Kidney (tissue), 14 donors: ENCODE measurements around the gene CYTH1. TPM values are rescaled to one million over a fixed set of nuclear protein-coding genes. Genes with fewer than 3 reads are reported as not detected.
A peak's percentile ranks its signal among the peaks of the same experiment; 100 is the strongest.

Experiments
- DNase-seq, 5 donors: peaks; one replicate each; pipeline ENCODE4 v3.0.0-alpha.2; 2013 to 2020
- FAIRE-seq: peaks from 2 replicates; lab custom pipeline; 2012; peaks lifted over from hg19 to GRCh38; lab: Jason Lieb, UNC
- H3K27ac ChIP-seq, 2 donors: one replicate each; pipeline ENCODE4 v1.7.0; 2013; ENCODE audit warnings: low read depth in 2 of 2, low read length in 2 of 2, inconsistent platforms in 1 of 2
- H3K27me3 ChIP-seq: one replicate; pipeline ENCODE4 v1.7.1; 2013; ENCODE audit warnings: low read length, inconsistent platforms; ENCODE audit not compliant: control insufficient read depth, insufficient read depth
- H3K36me3 ChIP-seq, 3 donors: one replicate each; pipeline versions ENCODE4 v1.7.0 to v1.7.1; 2013; ENCODE audit warnings: low read length in 3 of 3, control low read depth in 1 of 3, inconsistent platforms in 1 of 3; ENCODE audit not compliant: insufficient read depth in 3 of 3, control insufficient read depth in 2 of 3
- H3K4me1 ChIP-seq, 3 donors: one replicate each; pipeline versions ENCODE4 v1.7.0 to v1.7.1; 2013; ENCODE audit warnings: low read length in 3 of 3, inconsistent platforms in 1 of 3, low read depth in 1 of 3; ENCODE audit not compliant: control insufficient read depth in 2 of 3, insufficient read depth in 2 of 3
- H3K4me3 ChIP-seq, 3 donors: one replicate each; pipeline versions ENCODE4 v1.7.0 to v1.8.1; 2013; ENCODE audit warnings: low read length in 3 of 3, control low read depth in 1 of 3, inconsistent platforms in 1 of 3
- H3K9ac ChIP-seq, 3 donors: one replicate each; pipeline versions ENCODE4 v1.7.0 to v1.7.1; 2013; ENCODE audit warnings: low read length in 3 of 3, control low read depth in 1 of 3, inconsistent platforms in 1 of 3
- H3K9me3 ChIP-seq, 3 donors: one replicate each; pipeline versions ENCODE4 v1.7.0 to v1.7.1; 2013; ENCODE audit warnings: low read length in 3 of 3, control low read depth in 1 of 3, inconsistent platforms in 1 of 3; ENCODE audit not compliant: control insufficient read depth in 2 of 3, insufficient read depth in 1 of 3
- CTCF ChIP-seq: IDR thresholded peaks from 3 replicates; pipeline ENCODE4 v1.5.1; 2012; ENCODE audit warnings: mild to moderate bottlenecking, moderate library complexity, borderline replicate concordance; ENCODE audit not compliant: insufficient read depth; ENCODE audit errors: extremely low read depth
- intact Hi-C: fragments of 100-400 bp; cut with DNase I; formaldehyde crosslinking; loops from one replicate; pipeline ENCODE4 v1.11.1; 2022
- polyA plus RNA-seq: library from polyadenylated mRNA; stranded (reverse); fragments of 350-450 nt; fragmentation: Illumina TruSeq; extraction: RNeasy Lipid Tissue Mini Kit (QIAGEN cat#74804); gene quantifications from one replicate; pipeline ENCODE4 v1.2.3, GENCODE V29; 2014; ENCODE audit warnings: low read depth, low replicate concordance; ENCODE audit not compliant: insufficient read depth
- total RNA-seq: library from RNA; stranded (reverse); fragmentation: NEBNext Ultra II Directional; extraction: Animal tissue kit (Norgen Biotek cat#: 25700); gene quantifications from one replicate; pipeline ENCODE4 v1.2.1, GENCODE V29; 2021
- donor health status: control.
- donor health status: control.
- donor health status: control.
- donor health status: control.
- donor health status: control.
- donor health status: DM: yes; HTN: yes; CAD: no.
- donor health status: Normal renal cell carcinoma (clear cell type).

The CYTH1 gene
- total and polyA plus RNA-seq, 2 donors from 2014 or later: 25.3 to 59.7 TPM

DNA sequence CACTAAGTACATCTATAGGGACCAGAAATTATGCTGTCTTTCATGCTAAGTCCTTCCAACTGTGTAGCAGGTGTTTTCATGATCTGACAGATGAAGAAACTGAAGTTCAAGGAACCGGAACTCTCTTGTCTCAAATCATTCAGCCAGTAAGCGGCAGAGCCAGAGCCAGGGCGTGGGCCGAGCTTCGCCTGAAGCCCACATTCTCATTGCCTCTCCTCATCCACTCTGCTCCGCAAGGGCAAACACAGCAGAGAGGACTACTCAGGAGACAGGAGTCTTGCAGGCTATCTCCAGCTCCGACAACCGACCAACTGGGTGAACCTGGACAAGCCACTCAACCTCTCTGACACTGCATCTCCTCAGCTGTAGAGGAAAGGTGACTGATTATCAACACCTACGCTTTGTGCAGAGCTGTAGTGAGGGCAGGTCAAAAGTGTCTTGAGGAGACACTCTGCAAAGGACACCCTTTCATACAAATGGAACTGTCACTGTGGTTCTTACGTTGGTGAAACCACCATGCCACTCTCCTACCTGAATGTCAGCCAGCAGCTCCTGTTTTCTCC lies 72.9 kb downstream of the CYTH1 start:
- intact Hi-C loops: no loop called here
- Histone ChIP-seq H3K4me3 (no peak overlapping the region), H3K27me3 (no peaks in the 10 kb centered on the region), H3K4me1 (peaks cover 0 to 5% (median 2%) of the 10 kb centered on the region in 3 donors), H3K36me3 (peaks cover 0 to 4% (median 2%) of the 10 kb centered on the region in 3 donors), H3K9ac (no peak overlapping the region), H3K27ac (no peak overlapping the region), H3K9me3 (no peaks in the 10 kb centered on the region)
- FAIRE-seq: no peak
- TF ChIP-seq CTCF: no peak
- DNase-seq: no peak

- DNase-seq: peak; percentile 81 to 88 (median 83)
- intact Hi-C loops: no loop called here
- H3K27me3 ChIP-seq: no peaks in the 10 kb centered on the region
- FAIRE-seq: peak; percentile 11
- H3K4me3 ChIP-seq: no peak overlapping the region
- H3K9me3 ChIP-seq: no peaks in the 10 kb centered on the region
- H3K27ac ChIP-seq: no peak overlapping the region
- peaks cover 0 to 5% (median 2%) of the 10 kb centered on the region in 3 donors for H3K4me1 ChIP-seq
- no peak overlapping the region for H3K9ac ChIP-seq
- H3K36me3 ChIP-seq: peaks cover 0 to 4% (median 2%) of the 10 kb centered on the region in 3 donors
- TF ChIP-seq CTCF: peak; percentile 79
Measured at GRCh38 chr17:78708510-78708973, 73.5 kb downstream of the CYTH1 start.

DNA sequence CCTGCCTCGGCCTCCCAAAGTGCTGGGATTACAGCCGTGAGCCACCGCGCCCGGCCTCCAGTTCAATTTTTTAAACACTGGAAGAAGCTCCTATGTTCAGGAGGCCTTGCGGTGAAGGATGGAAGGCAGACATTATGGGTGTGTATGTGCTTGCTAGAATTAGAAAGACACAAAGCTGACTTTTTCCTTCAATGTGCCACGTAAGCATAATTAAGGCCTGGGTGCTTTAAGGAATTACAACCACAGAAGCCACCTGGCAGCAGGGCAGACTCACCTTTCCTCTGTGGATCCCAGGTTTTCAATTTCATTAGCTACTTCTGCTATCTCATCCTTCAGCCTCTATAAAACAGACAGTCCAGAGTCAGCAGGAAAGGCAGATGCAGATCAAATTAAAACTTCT lies 74.2 kb downstream of the CYTH1 start:
- no peaks in the 10 kb centered on the region for H3K27me3 ChIP-seq
- no peak overlapping the region for H3K4me3 ChIP-seq
- DNase-seq: no peak
- TF ChIP-seq CTCF: no peak
- peaks cover 0 to 5% (median 2%) of the 10 kb centered on the region in 3 donors for H3K4me1 ChIP-seq
- FAIRE-seq: no peak
- H3K36me3 ChIP-seq: peaks cover 0 to 4% (median 2%) of the 10 kb centered on the region in 3 donors
- intact Hi-C loops: no loop called here
- no peak overlapping the region for H3K27ac ChIP-seq
- no peaks in the 10 kb centered on the region for H3K9me3 ChIP-seq
- H3K9ac ChIP-seq: no peak overlapping the region

- no peak overlapping the region for H3K4me3 ChIP-seq
- no peaks in the 10 kb centered on the region for H3K9me3 ChIP-seq
- no peak for TF ChIP-seq CTCF
- peaks cover 0 to 5% (median 2%) of the 10 kb centered on the region in 3 donors for H3K4me1 ChIP-seq
- H3K27me3 ChIP-seq: no peaks in the 10 kb centered on the region
- intact Hi-C loops: no loop called here
- H3K36me3 ChIP-seq: peaks cover 0 to 8% (median 4%) of the 10 kb centered on the region in 3 donors
- H3K9ac ChIP-seq: no peak overlapping the region
- no peak overlapping the region for H3K27ac ChIP-seq
- DNase-seq: no peak
- FAIRE-seq: no peak
Measured at GRCh38 chr17:78707016-78707415, 75.1 kb downstream of the CYTH1 start.
